PFSK-1 (cell line): ENCODE data around the gene TTLL10.

Experiments used
- FOXP2 ChIP-seq: optimal IDR thresholded peaks from 2 replicates; pipeline ENCODE3; 2011; ENCODE audit warnings: borderline replicate concordance, control low read depth, inconsistent platforms; ENCODE audit not compliant: insufficient read depth; ENCODE audit errors: extremely low read length, extremely low read depth
- POLR2AphosphoS5 ChIP-seq: IDR thresholded peaks from 2 replicates; pipeline ENCODE4 v1.6.1; 2012; ENCODE audit warnings: low read depth, mild to moderate bottlenecking, control low read depth, low read length, moderate library complexity
- REST ChIP-seq, 2 experiments: IDR thresholded peaks; 2 replicates each; pipeline versions ENCODE4 v1.6.1 to v1.8.0; 2011 to 2012; ENCODE audit warnings: low read depth in 2 of 2, low read length in 2 of 2, control low read depth in 1 of 2, inconsistent platforms in 1 of 2, mild to moderate bottlenecking in 1 of 2, moderate library complexity in 1 of 2; ENCODE audit not compliant: insufficient read depth in 1 of 2
- SIN3A ChIP-seq: IDR thresholded peaks from 2 replicates; pipeline ENCODE4 v1.6.1; 2012; ENCODE audit warnings: mild to moderate bottlenecking, low read length, moderate library complexity, borderline replicate concordance; ENCODE audit not compliant: insufficient read depth
- TAF1 ChIP-seq: IDR thresholded peaks from 2 replicates; pipeline ENCODE4 v1.6.1; 2012; ENCODE audit warnings: low read length, control low read depth, borderline replicate concordance; ENCODE audit not compliant: insufficient read depth

The TTLL10 gene

GRCh38 chr1:1243266-1243660 is 69.6 kb downstream of the TTLL10 start:
- TF ChIP-seq REST (IDR thresholded peaks at IDR 0.05; ENCODE audit: insufficient read depth in 1 of 2, low read depth in 2 of 2, low read length in 2 of 2) = no peak
- no peak for TF ChIP-seq TAF1
- no peak for TF ChIP-seq SIN3A
- no peak for TF ChIP-seq POLR2AphosphoS5
- TF ChIP-seq FOXP2 = no peak

- TF ChIP-seq SIN3A = no peak
- no peak for TF ChIP-seq REST (IDR thresholded peaks at IDR 0.05; ENCODE audit: insufficient read depth in 1 of 2, low read depth in 2 of 2, low read length in 2 of 2)
- TF ChIP-seq FOXP2 = no peak
- TF ChIP-seq TAF1 = no peak
- no peak for TF ChIP-seq POLR2AphosphoS5
Measured at GRCh38 chr1:1243807-1244191, 70.1 kb downstream of the TTLL10 start.

- TF ChIP-seq FOXP2 = no peak
- TF ChIP-seq TAF1 = no peak
- TF ChIP-seq SIN3A = no peak
- no peak for TF ChIP-seq REST (IDR thresholded peaks at IDR 0.05; ENCODE audit: insufficient read depth in 1 of 2, low read depth in 2 of 2, low read length in 2 of 2)
- TF ChIP-seq POLR2AphosphoS5 = no peak
Measured at GRCh38 chr1:1244192-1244811, 70.6 kb downstream of the TTLL10 start.

DNA sequence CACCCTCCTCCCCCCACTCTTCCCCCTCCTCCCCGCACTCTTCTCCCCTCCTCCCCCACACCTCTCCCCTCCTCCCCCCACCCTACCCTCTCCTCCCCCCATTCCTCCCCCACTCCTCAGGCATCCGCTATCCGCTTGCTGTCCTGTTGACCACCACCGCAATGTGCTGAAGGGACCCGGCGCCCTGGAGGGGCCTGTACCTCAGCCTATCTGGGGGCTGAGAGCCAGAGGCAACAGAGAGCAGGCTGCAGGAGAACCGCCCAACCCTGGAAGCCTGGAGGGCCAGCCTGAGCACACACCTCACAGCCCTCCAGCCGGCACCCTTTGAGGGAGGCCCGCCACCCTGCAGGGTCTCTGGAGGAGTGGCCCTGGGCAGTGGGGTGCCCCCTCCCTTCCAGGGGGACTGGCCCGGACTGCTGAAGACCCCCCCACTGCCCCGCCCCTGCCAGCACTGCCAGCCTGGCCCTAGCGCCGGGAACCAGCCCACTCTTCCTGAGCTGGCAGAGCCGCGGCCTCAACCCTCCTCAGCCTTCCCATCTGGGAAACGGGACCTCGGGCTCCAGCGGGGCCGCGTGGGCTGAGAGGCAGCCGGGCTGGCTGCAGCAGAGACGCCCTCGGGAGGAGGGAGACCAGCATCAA is 71.6 kb downstream of the TTLL10 start:
- TF ChIP-seq REST (IDR thresholded peaks at IDR 0.05; ENCODE audit: insufficient read depth in 1 of 2, low read depth in 2 of 2, low read length in 2 of 2) (no peak), FOXP2 (no peak), POLR2AphosphoS5 (no peak), TAF1 (no peak)
